WTC11 (cell line): ENCODE data around the gene SKP1.
A peak's percentile ranks its signal among the peaks of the same experiment; 100 is the strongest.

ENCODE experiments used
- ELF4 ChIP-seq: sonication (generic); formaldehyde crosslinking; IDR thresholded peaks from 2 replicates; pipeline ENCODE4 v1.8.1; 2022; ENCODE audit warnings: low read depth, mild to moderate bottlenecking, moderate library complexity, missing genetic modification reagents
- ESRRA ChIP-seq: sonication (generic); formaldehyde crosslinking; IDR thresholded peaks from 2 replicates; pipeline ENCODE4 v1.8.1; 2022; ENCODE audit warnings: mild to moderate bottlenecking, missing genetic modification reagents, borderline replicate concordance
- GABPB1 ChIP-seq: sonication (generic); formaldehyde crosslinking; IDR thresholded peaks from 2 replicates; pipeline ENCODE4 v1.8.1; 2023; ENCODE audit warnings: mild to moderate bottlenecking, missing genetic modification reagents
- NR2C2 ChIP-seq: sonication (generic); formaldehyde crosslinking; IDR thresholded peaks from 2 replicates; pipeline ENCODE4 v1.8.0; 2022; ENCODE audit warnings: mild to moderate bottlenecking, missing genetic modification reagents
- TF ChIP-seq, protein P1 (sequence below): fragments of 200-600 bp; IDR thresholded peaks from 2 replicates; pipeline ENCODE4 v1.8.0; 2022; ENCODE audit warnings: antibody characterized with exemption
- TF ChIP-seq, protein P2 (sequence below): sonication (generic); formaldehyde crosslinking; IDR thresholded peaks from 2 replicates; pipeline ENCODE4 v1.8.1; 2022; ENCODE audit warnings: low read depth, mild to moderate bottlenecking, moderate library complexity, missing genetic modification reagents, borderline replicate concordance
- TF ChIP-seq, protein P3 (sequence below): sonication (generic); formaldehyde crosslinking; IDR thresholded peaks from 2 replicates; pipeline ENCODE4 v1.8.0; 2022; ENCODE audit warnings: missing genetic modification reagents

DNA sequence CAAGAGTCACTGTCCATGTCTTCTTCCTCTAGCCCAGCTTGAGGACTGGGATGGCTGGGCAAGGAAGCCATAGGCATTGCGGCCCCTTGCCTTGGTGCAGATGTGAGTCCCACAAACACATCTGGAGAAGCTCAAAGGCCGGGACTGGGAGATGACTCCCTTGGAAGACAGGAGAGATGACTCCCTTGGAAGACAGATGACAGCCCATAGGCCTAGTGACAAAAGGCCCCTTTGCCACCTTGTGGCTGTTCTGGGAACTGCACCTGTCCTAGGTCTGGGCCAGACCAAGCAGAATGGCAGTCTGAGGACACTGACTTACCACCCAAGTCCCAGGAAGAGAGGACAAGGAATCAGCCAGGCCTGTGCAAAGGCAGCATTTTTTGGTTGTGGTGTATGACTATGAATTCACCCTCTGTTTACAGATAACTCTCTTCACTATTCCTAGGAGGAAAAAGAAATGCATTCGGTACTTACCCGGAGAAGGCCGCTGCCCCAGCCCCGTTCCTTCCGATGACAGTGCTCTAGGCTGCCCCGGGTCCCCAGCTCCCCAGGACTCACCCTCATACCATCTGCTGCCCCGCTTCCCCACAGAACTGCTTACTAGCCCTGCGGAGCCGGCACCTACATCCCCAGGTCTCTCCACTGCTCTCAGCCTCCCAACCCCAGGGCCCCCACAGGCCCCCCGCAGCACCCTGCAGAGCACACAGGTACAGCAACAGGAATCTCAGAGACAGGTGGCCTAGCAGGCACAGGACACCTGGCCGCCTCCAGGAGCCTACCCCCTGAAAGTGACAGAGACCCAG, 30.8 kb downstream of the SKP1 start:
- TF ChIP-seq ELF4 (CRISPR knock-in tag) (no peak), ESRRA (CRISPR knock-in tag) (no peak), NR2C2 (CRISPR knock-in tag) (no peak), GABPB1 (no peak)
- TF ChIP-seq, protein P1, sequence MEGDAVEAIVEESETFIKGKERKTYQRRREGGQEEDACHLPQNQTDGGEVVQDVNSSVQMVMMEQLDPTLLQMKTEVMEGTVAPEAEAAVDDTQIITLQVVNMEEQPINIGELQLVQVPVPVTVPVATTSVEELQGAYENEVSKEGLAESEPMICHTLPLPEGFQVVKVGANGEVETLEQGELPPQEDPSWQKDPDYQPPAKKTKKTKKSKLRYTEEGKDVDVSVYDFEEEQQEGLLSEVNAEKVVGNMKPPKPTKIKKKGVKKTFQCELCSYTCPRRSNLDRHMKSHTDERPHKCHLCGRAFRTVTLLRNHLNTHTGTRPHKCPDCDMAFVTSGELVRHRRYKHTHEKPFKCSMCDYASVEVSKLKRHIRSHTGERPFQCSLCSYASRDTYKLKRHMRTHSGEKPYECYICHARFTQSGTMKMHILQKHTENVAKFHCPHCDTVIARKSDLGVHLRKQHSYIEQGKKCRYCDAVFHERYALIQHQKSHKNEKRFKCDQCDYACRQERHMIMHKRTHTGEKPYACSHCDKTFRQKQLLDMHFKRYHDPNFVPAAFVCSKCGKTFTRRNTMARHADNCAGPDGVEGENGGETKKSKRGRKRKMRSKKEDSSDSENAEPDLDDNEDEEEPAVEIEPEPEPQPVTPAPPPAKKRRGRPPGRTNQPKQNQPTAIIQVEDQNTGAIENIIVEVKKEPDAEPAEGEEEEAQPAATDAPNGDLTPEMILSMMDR: peak; percentile 98
- TF ChIP-seq, protein P2, sequence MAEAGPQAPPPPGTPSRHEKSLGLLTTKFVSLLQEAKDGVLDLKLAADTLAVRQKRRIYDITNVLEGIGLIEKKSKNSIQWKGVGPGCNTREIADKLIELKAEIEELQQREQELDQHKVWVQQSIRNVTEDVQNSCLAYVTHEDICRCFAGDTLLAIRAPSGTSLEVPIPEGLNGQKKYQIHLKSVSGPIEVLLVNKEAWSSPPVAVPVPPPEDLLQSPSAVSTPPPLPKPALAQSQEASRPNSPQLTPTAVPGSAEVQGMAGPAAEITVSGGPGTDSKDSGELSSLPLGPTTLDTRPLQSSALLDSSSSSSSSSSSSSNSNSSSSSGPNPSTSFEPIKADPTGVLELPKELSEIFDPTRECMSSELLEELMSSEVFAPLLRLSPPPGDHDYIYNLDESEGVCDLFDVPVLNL (CRISPR knock-in tag): no peak
- TF ChIP-seq, protein P3, sequence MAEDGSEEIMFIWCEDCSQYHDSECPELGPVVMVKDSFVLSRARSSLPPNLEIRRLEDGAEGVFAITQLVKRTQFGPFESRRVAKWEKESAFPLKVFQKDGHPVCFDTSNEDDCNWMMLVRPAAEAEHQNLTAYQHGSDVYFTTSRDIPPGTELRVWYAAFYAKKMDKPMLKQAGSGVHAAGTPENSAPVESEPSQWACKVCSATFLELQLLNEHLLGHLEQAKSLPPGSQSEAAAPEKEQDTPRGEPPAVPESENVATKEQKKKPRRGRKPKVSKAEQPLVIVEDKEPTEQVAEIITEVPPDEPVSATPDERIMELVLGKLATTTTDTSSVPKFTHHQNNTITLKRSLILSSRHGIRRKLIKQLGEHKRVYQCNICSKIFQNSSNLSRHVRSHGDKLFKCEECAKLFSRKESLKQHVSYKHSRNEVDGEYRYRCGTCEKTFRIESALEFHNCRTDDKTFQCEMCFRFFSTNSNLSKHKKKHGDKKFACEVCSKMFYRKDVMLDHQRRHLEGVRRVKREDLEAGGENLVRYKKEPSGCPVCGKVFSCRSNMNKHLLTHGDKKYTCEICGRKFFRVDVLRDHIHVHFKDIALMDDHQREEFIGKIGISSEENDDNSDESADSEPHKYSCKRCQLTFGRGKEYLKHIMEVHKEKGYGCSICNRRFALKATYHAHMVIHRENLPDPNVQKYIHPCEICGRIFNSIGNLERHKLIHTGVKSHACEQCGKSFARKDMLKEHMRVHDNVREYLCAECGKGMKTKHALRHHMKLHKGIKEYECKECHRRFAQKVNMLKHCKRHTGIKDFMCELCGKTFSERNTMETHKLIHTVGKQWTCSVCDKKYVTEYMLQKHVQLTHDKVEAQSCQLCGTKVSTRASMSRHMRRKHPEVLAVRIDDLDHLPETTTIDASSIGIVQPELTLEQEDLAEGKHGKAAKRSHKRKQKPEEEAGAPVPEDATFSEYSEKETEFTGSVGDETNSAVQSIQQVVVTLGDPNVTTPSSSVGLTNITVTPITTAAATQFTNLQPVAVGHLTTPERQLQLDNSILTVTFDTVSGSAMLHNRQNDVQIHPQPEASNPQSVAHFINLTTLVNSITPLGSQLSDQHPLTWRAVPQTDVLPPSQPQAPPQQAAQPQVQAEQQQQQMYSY: no peak
